Measurements from ENCODE around the gene SPATS2L. TPM values are rescaled to one million over a fixed set of nuclear protein-coding genes. Genes with fewer than 3 reads are reported as not detected.

The SPATS2L gene
- total and polyA plus RNA-seq, 2 of the 13 experiments (the other 11 are each of a cell fraction or from before 2014, with no cell fraction given) = 154 to 212 TPM

DNA sequence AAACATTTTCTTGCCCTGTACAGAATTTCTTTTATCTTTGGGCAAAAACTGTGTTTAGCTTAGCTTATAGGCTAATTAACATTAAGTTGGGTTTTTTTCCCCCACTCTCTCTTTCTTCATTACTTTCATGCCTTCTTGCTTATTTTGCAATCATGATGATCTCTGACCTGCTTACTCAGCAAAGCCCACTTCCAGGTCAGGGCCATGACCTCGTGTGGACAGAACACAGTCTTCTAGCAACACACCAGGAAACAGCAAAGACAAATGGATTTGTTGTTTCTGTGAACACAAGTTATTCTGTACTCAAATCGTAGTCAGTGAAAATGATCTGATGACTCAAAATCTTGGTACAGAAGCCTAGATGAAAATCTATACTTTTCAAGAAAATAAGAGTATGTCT is 60.7 kb downstream of the SPATS2L start (continued):
- no peak for TF ChIP-seq DBP (CRISPR knock-in tag; IDR thresholded peaks at IDR 0.05; ENCODE audit: not compliant biosample characterization)
- peak; percentile 99 for TF ChIP-seq ETV5 (CRISPR knock-in tag; IDR thresholded peaks at IDR 0.05; ENCODE audit: borderline replicate concordance)
- 0 out of 2 replicates have a peak, but pooled peaks have one; percentile 25 for TF ChIP-seq DRAP1 (CRISPR knock-in tag; IDR thresholded peaks at IDR 0.05)
- TF ChIP-seq, protein P1, sequence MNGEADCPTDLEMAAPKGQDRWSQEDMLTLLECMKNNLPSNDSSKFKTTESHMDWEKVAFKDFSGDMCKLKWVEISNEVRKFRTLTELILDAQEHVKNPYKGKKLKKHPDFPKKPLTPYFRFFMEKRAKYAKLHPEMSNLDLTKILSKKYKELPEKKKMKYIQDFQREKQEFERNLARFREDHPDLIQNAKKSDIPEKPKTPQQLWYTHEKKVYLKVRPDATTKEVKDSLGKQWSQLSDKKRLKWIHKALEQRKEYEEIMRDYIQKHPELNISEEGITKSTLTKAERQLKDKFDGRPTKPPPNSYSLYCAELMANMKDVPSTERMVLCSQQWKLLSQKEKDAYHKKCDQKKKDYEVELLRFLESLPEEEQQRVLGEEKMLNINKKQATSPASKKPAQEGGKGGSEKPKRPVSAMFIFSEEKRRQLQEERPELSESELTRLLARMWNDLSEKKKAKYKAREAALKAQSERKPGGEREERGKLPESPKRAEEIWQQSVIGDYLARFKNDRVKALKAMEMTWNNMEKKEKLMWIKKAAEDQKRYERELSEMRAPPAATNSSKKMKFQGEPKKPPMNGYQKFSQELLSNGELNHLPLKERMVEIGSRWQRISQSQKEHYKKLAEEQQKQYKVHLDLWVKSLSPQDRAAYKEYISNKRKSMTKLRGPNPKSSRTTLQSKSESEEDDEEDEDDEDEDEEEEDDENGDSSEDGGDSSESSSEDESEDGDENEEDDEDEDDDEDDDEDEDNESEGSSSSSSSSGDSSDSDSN (CRISPR knock-in tag; IDR thresholded peaks at IDR 0.05) = no peak
- TF ChIP-seq ZBTB38 (CRISPR knock-in tag; IDR thresholded peaks at IDR 0.05) = no peak
- peak; percentile 98 for TF ChIP-seq RXRB (CRISPR knock-in tag; IDR thresholded peaks at IDR 0.05; ENCODE audit: borderline replicate concordance)
- TF ChIP-seq, protein P2, sequence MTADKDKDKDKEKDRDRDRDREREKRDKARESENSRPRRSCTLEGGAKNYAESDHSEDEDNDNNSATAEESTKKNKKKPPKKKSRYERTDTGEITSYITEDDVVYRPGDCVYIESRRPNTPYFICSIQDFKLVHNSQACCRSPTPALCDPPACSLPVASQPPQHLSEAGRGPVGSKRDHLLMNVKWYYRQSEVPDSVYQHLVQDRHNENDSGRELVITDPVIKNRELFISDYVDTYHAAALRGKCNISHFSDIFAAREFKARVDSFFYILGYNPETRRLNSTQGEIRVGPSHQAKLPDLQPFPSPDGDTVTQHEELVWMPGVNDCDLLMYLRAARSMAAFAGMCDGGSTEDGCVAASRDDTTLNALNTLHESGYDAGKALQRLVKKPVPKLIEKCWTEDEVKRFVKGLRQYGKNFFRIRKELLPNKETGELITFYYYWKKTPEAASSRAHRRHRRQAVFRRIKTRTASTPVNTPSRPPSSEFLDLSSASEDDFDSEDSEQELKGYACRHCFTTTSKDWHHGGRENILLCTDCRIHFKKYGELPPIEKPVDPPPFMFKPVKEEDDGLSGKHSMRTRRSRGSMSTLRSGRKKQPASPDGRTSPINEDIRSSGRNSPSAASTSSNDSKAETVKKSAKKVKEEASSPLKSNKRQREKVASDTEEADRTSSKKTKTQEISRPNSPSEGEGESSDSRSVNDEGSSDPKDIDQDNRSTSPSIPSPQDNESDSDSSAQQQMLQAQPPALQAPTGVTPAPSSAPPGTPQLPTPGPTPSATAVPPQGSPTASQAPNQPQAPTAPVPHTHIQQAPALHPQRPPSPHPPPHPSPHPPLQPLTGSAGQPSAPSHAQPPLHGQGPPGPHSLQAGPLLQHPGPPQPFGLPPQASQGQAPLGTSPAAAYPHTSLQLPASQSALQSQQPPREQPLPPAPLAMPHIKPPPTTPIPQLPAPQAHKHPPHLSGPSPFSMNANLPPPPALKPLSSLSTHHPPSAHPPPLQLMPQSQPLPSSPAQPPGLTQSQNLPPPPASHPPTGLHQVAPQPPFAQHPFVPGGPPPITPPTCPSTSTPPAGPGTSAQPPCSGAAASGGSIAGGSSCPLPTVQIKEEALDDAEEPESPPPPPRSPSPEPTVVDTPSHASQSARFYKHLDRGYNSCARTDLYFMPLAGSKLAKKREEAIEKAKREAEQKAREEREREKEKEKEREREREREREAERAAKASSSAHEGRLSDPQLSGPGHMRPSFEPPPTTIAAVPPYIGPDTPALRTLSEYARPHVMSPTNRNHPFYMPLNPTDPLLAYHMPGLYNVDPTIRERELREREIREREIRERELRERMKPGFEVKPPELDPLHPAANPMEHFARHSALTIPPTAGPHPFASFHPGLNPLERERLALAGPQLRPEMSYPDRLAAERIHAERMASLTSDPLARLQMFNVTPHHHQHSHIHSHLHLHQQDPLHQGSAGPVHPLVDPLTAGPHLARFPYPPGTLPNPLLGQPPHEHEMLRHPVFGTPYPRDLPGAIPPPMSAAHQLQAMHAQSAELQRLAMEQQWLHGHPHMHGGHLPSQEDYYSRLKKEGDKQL (CRISPR knock-in tag; IDR thresholded peaks at IDR 0.05; ENCODE audit: low read depth) = peak; percentile 64; the same call in 1 of the 2 replicates
- TF ChIP-seq HES4 (CRISPR knock-in tag; IDR thresholded peaks at IDR 0.05; ENCODE audit: borderline replicate concordance) = no peak
- peak; percentile 93; the same call in 1 of the 2 replicates for TF ChIP-seq FOSL1 (CRISPR knock-in tag; IDR thresholded peaks at IDR 0.05; ENCODE audit: borderline replicate concordance)
- no peak for TF ChIP-seq ZIK1 (CRISPR knock-in tag; IDR thresholded peaks at IDR 0.05; ENCODE audit: borderline replicate concordance, low read depth)
- no peak for TF ChIP-seq ZNF446 (CRISPR knock-in tag; IDR thresholded peaks at IDR 0.05)
- TF ChIP-seq ZNF335 (CRISPR knock-in tag; IDR thresholded peaks at IDR 0.05) = 0 out of 2 replicates have a peak, but pooled peaks have one; percentile 55
- TF ChIP-seq ZSCAN20 (CRISPR knock-in tag; IDR thresholded peaks at IDR 0.05; ENCODE audit: borderline replicate concordance) = no peak
- TF ChIP-seq SNAPC5 (CRISPR knock-in tag; IDR thresholded peaks at IDR 0.05; ENCODE audit: borderline replicate concordance) = 0 out of 2 replicates have a peak, but pooled peaks have one; percentile 71
- no peak for TF ChIP-seq ZNF562 (CRISPR knock-in tag; IDR thresholded peaks at IDR 0.05; ENCODE audit: borderline replicate concordance)
- TF ChIP-seq BHLHE40 (IDR thresholded peaks at IDR 0.05; ENCODE audit: low read length) = peak; percentile 65; the same call in 1 of the 2 replicates
- TF ChIP-seq BRCA1 (CRISPR knock-in tag; IDR thresholded peaks at IDR 0.05) = no peak
- TF ChIP-seq ZNF260 (CRISPR knock-in tag; IDR thresholded peaks at IDR 0.05; ENCODE audit: borderline replicate concordance, low read depth) = no peak
- TF ChIP-seq SP1 (IDR thresholded peaks at IDR 0.05) = no peak
- no peak for TF ChIP-seq SP1 (CRISPR knock-in tag; IDR thresholded peaks at IDR 0.05)
- TF ChIP-seq SMARCE1 (IDR thresholded peaks at IDR 0.05; ENCODE audit: borderline replicate concordance) = no peak
- TF ChIP-seq HOXA7 (CRISPR knock-in tag; IDR thresholded peaks at IDR 0.05) = no peak
- no peak for TF ChIP-seq ZNF660 (CRISPR knock-in tag; IDR thresholded peaks at IDR 0.05; ENCODE audit: borderline replicate concordance, low read depth)
